ENCODE results near the gene HAAO. TPM values are rescaled to one million over a fixed set of nuclear protein-coding genes. Genes with fewer than 3 reads are reported as not detected.

The HAAO gene
- total RNA-seq, 1 experiment from 2014 or later, result 8.0 TPM

DNA sequence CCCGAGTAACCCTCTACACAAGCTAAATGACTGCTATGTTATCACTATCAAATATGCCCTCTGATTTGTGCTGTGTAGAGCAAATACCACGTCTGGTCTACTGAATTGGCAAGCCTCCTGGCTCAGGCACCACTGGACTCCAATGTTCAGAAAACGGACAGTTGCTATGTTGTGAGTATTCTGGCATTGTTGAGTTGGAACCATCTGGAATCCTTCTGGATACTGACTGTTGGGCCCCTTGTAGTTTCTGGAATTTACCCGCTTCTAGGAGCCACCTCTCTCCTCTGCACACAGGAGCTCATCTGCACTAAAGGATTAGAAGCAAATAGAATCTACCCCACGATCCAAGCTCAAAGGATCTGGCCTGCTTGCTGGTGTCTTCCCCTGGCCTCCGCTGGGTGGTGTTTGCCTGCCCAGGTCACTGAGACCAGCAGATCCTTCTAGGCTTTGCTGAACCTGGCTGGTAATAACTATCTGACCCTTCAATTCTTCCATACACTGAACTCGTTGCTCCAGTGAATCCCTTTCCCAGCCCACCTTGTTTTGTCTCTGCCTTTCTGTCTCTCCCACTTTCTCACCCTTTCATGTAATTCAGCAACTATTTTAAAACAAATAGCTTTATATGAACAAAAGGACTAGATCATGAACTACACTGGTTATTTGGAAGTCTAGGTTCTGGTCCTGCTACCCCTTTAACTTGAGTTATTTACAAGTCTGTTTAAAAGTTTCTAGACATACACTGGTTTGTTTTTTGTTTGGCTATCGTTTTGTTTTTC is 2.1 kb upstream of the HAAO start:
- peak; percentile 68 for ATAC-seq
- H3K9me3 Mint-ChIP-seq, result peaks cover 7% of the 10 kb centered on the region
- H3K27ac Mint-ChIP-seq, result no peak overlapping the region; the same call in 1 of the 2 replicates
- TF ChIP-seq, protein P1, sequence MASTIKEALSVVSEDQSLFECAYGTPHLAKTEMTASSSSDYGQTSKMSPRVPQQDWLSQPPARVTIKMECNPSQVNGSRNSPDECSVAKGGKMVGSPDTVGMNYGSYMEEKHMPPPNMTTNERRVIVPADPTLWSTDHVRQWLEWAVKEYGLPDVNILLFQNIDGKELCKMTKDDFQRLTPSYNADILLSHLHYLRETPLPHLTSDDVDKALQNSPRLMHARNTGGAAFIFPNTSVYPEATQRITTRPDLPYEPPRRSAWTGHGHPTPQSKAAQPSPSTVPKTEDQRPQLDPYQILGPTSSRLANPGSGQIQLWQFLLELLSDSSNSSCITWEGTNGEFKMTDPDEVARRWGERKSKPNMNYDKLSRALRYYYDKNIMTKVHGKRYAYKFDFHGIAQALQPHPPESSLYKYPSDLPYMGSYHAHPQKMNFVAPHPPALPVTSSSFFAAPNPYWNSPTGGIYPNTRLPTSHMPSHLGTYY (CRISPR knock-in tag; IDR thresholded peaks at IDR 0.05), result no peak
- TF ChIP-seq ZNF416 (CRISPR knock-in tag; IDR thresholded peaks at IDR 0.05) (no peak), ETV6 (CRISPR knock-in tag; IDR thresholded peaks at IDR 0.05) (no peak), TP53 (CRISPR knock-in tag; IDR thresholded peaks at IDR 0.05) (no peak), TEAD1 (CRISPR knock-in tag; IDR thresholded peaks at IDR 0.05) (no peak)
- peak overlapping the region; percentile 67 for H3K4me3 Mint-ChIP-seq
- ChIA-PET CTCF (interaction anchor here (0.6 to 5.8 kb wide), 18 partner anchors 8 to 653 kb away, joined by 3 to 70 read pairs (median 3); no protein-coding TSS in a partner anchor), POLR2A (interaction anchor here (0.5 to 2.2 kb wide), 3 partner anchors 16 to 847 kb away, joined by 3 to 15 read pairs (median 3); no protein-coding TSS in a partner anchor)
- DNase-seq (ENCODE audit: low spot score), result peak; percentile 57
- H3K36me3 Mint-ChIP-seq, result 0 out of 2 replicates have a peak, but pooled peaks cover 3% of the 10 kb centered on the region
- peaks cover 17% of the 10 kb centered on the region for H3K27me3 Mint-ChIP-seq (ENCODE audit: low read depth)
- peaks cover 39% of the 10 kb centered on the region for H3K4me1 Mint-ChIP-seq

DNA sequence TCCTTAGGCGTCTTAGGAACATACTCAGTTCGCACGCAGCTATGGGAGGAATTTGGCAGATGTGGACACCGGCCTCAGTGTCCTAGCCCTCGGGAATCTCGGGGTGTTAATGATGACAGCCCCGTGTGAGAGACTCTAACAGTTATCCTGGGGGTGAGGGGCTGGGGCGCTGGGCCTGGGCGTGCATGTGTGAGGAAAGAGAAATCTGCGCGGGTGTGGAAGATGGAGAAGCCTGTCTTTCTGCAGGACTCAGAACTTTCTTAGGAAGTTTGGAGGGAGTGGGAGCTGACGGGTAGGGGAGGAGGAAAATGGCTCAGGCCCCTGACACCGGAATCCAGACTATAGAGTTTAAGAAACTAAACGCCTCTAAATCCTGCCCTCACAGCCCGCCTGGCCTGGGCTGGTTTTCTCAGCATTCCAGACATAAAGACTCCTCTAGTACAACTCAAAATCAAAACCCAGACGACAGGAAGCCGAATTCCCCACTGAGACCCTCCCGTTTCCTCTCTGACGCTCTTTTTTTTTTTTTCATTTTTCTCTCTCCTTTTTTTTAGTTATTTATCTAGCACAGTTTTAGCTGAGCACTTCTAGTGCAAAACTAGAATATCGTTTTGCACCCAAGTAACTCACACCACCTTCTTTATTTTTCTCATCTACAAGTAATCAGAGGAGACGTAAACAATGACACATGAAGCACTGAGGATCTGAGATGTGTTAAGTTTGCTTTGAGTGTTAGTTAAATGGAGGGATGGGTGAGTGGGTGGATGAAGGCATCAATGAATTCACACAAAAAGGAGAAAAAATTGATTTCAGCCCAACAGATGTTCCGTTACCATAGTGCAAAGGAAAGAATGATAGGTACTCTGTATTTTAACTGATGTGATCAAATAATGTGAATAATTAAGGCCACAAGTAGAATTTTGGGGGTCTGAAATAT is 1.2 kb upstream of the HAAO start:
- Mint-ChIP-seq H3K27me3 (ENCODE audit: low read depth) (peaks cover 17% of the 10 kb centered on the region), H3K4me3 (peak overlapping the region; percentile 67), H3K4me1 (peaks cover 39% of the 10 kb centered on the region), H3K27ac (peak overlapping the region; percentile 7; the same call in 1 of the 2 replicates), H3K36me3 (0 out of 2 replicates have a peak, but pooled peaks cover 3% of the 10 kb centered on the region), H3K9me3 (peaks cover 7% of the 10 kb centered on the region)
- DNase-seq (ENCODE audit: low spot score) (no peak), ATAC-seq (peak; percentile 6)
- TF ChIP-seq ZNF671 (CRISPR knock-in tag; IDR thresholded peaks at IDR 0.05) (no peak), NR2C2 (CRISPR knock-in tag; IDR thresholded peaks at IDR 0.05) (no peak), NR1H2 (CRISPR knock-in tag; IDR thresholded peaks at IDR 0.05) (no peak), SOX15 (CRISPR knock-in tag; IDR thresholded peaks at IDR 0.05) (no peak), FOXP1 (CRISPR knock-in tag; IDR thresholded peaks at IDR 0.05; ENCODE audit: borderline replicate concordance) (no peak)
- TF ChIP-seq, protein P2, sequence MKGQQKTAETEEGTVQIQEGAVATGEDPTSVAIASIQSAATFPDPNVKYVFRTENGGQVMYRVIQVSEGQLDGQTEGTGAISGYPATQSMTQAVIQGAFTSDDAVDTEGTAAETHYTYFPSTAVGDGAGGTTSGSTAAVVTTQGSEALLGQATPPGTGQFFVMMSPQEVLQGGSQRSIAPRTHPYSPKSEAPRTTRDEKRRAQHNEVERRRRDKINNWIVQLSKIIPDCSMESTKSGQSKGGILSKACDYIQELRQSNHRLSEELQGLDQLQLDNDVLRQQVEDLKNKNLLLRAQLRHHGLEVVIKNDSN (CRISPR knock-in tag; IDR thresholded peaks at IDR 0.05), result no peak
- POLR2A ChIA-PET, result interaction anchor here (0.5 to 2.2 kb wide), 5 partner anchors 17 to 848 kb away, joined by 3 to 15 read pairs (median 5); no protein-coding TSS in a partner anchor
- CTCF ChIA-PET, result interaction anchor here (0.6 to 5.8 kb wide), 19 partner anchors 7 to 652 kb away, joined by 3 to 70 read pairs (median 3); no protein-coding TSS in a partner anchor

DNA sequence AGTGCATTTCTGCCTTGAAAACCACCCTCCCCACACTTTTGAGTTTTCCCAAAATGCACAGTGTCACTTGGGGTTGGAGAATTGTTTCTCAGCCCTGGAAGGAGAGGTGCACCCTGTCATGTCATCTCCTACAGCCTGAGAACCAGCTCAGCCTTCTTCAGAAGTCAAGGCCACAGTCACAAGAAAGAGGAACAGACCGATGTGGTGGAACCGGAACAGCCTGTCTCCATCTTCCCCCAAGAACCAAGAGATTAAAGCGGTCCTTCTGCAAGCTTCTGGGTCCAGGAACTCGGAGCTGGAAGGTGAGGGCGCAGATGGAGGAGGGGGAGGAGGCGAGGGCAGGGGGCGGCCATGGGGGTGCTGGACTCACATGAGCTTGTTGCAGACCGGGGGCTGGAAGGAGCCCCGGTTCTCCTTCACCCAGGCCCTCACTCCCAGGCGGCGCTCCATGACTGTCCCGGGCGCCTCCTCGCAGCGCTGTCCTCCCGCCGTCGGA is 248 bp downstream of the HAAO start:
- H3K27ac Mint-ChIP-seq, result peak overlapping the region; percentile 40; the same call in 1 of the 2 replicates
- peaks cover 3% of the 10 kb centered on the region for H3K9me3 Mint-ChIP-seq
- DNase-seq (ENCODE audit: low spot score), result no peak
- POLR2A ChIA-PET, result interaction anchor here (0.6 to 1.1 kb wide), 4 partner anchors 18 to 147 kb away, joined by 3 to 4 read pairs (median 3); no protein-coding TSS in a partner anchor
- H3K27me3 Mint-ChIP-seq (ENCODE audit: low read depth), result peaks cover 17% of the 10 kb centered on the region
- peaks cover 39% of the 10 kb centered on the region for H3K4me1 Mint-ChIP-seq
- CTCF ChIA-PET, result interaction anchor here (0.6 to 5.8 kb wide), 3 partner anchors 19 to 191 kb away, joined by 3 to 70 read pairs (median 4); no protein-coding TSS in a partner anchor
- H3K36me3 Mint-ChIP-seq, result 0 out of 2 replicates have a peak, but pooled peaks cover under 1% of the 10 kb centered on the region
- ATAC-seq, result peak; percentile 51; the same call in 1 of the 2 replicates
- H3K4me3 Mint-ChIP-seq, result peak overlapping the region; percentile 79
- TF ChIP-seq CREM (CRISPR knock-in tag; IDR thresholded peaks at IDR 0.05) (no peak), FOXJ3 (CRISPR knock-in tag; IDR thresholded peaks at IDR 0.05; ENCODE audit: borderline replicate concordance) (no peak), NR2C2 (CRISPR knock-in tag; IDR thresholded peaks at IDR 0.05) (no peak), ZNF671 (CRISPR knock-in tag; IDR thresholded peaks at IDR 0.05) (no peak), NFE2L1 (CRISPR knock-in tag; IDR thresholded peaks at IDR 0.05) (no peak), ZNF138 (CRISPR knock-in tag; conservative IDR thresholded peaks at IDR 0.05) (no peak), EMX1 (CRISPR knock-in tag; IDR thresholded peaks at IDR 0.05) (no peak)
- TF ChIP-seq, protein P3, sequence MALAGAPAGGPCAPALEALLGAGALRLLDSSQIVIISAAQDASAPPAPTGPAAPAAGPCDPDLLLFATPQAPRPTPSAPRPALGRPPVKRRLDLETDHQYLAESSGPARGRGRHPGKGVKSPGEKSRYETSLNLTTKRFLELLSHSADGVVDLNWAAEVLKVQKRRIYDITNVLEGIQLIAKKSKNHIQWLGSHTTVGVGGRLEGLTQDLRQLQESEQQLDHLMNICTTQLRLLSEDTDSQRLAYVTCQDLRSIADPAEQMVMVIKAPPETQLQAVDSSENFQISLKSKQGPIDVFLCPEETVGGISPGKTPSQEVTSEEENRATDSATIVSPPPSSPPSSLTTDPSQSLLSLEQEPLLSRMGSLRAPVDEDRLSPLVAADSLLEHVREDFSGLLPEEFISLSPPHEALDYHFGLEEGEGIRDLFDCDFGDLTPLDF (CRISPR knock-in tag; IDR thresholded peaks at IDR 0.05), result no peak
- TF ChIP-seq, protein P4, sequence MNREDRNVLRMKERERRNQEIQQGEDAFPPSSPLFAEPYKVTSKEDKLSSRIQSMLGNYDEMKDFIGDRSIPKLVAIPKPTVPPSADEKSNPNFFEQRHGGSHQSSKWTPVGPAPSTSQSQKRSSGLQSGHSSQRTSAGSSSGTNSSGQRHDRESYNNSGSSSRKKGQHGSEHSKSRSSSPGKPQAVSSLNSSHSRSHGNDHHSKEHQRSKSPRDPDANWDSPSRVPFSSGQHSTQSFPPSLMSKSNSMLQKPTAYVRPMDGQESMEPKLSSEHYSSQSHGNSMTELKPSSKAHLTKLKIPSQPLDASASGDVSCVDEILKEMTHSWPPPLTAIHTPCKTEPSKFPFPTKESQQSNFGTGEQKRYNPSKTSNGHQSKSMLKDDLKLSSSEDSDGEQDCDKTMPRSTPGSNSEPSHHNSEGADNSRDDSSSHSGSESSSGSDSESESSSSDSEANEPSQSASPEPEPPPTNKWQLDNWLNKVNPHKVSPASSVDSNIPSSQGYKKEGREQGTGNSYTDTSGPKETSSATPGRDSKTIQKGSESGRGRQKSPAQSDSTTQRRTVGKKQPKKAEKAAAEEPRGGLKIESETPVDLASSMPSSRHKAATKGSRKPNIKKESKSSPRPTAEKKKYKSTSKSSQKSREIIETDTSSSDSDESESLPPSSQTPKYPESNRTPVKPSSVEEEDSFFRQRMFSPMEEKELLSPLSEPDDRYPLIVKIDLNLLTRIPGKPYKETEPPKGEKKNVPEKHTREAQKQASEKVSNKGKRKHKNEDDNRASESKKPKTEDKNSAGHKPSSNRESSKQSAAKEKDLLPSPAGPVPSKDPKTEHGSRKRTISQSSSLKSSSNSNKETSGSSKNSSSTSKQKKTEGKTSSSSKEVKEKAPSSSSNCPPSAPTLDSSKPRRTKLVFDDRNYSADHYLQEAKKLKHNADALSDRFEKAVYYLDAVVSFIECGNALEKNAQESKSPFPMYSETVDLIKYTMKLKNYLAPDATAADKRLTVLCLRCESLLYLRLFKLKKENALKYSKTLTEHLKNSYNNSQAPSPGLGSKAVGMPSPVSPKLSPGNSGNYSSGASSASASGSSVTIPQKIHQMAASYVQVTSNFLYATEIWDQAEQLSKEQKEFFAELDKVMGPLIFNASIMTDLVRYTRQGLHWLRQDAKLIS (CRISPR knock-in tag; IDR thresholded peaks at IDR 0.05; ENCODE audit: borderline replicate concordance), result no peak

All from WTC11 (cell line).